Measurements from ENCODE around the gene NOP16.

DNA sequence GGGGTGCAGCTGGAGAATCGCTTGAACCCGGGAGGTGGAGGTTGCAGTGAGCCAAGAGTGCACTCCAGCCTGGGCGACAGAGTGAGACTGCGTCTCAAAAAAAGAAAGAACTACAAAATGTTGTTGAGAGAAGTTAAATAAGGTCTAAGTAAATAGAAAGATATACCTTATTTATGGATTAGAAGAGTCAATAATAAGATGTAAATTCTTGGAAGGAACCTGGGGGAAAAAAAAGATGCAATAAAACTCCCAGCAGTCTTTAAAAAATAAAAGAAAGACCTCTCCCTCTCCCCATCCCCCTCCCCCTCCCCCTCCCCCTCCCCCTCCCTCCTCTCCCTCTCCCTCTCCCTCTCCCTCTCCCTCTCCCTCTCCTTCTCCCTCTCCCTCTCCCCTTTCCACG, 44.3 kb upstream of the NOP16 start:
- TF ChIP-seq EZH2phosphoT487 (IDR thresholded peaks at IDR 0.05; ENCODE audit: borderline replicate concordance, low read length) = no peak
- TF ChIP-seq EZH2 (IDR thresholded peaks at IDR 0.05; ENCODE audit: low read length, unreplicated experiment) = no peak

Data from PC-3 (cell line).